H9 (cell line): ENCODE data around the gene IGFL2. TPM values are rescaled to one million over a fixed set of nuclear protein-coding genes. Genes with fewer than 3 reads are reported as not detected.

Experiments
- DNase-seq: peaks from one replicate; pipeline ENCODE4 v3.0.0-alpha.2; 2017
- H2AFZ ChIP-seq: one replicate; pipeline ENCODE4 v1.6.1; 2013; ENCODE audit warnings: mild to moderate bottlenecking, low read length, control low read depth, moderate library complexity
- H2AK5ac ChIP-seq: 2 replicates; pipeline ENCODE4 v1.6.1; 2013; ENCODE audit warnings: low read length, control low read depth, mixed read lengths; ENCODE audit not compliant: insufficient read length
- H2BK120ac ChIP-seq: one replicate; pipeline ENCODE4 v1.6.1; 2013; ENCODE audit warnings: low read depth, mild to moderate bottlenecking, low read length, control low read depth, inconsistent platforms; ENCODE audit not compliant: poor library complexity, severe bottlenecking
- H2BK12ac ChIP-seq: 2 replicates; pipeline ENCODE4 v1.6.1; 2013; ENCODE audit warnings: low read length, control low read depth, mixed read lengths, low read depth; ENCODE audit not compliant: insufficient read length
- H2BK15ac ChIP-seq: 2 replicates; pipeline ENCODE4 v1.6.1; 2013; ENCODE audit warnings: low read depth, low read length, control low read depth
- H2BK20ac ChIP-seq: one replicate; pipeline ENCODE4 v1.6.1; 2013; ENCODE audit warnings: low read depth, mild to moderate bottlenecking, low read length, control low read depth, inconsistent platforms; ENCODE audit not compliant: poor library complexity, severe bottlenecking
- H2BK5ac ChIP-seq: 2 replicates; pipeline ENCODE4 v1.6.1; 2013; ENCODE audit warnings: low read length, control low read depth, mixed read lengths; ENCODE audit not compliant: insufficient read length
- H3K14ac ChIP-seq: 2 replicates; pipeline ENCODE4 v1.6.1; 2013; ENCODE audit warnings: low read length, control low read depth; ENCODE audit not compliant: insufficient read depth
- H3K18ac ChIP-seq: 2 replicates; pipeline ENCODE4 v1.6.1; 2013; ENCODE audit warnings: low read depth, mild to moderate bottlenecking, mixed read lengths, low read length, control low read depth; ENCODE audit not compliant: insufficient read length
- H3K23ac ChIP-seq: 2 replicates; pipeline ENCODE4 v1.6.1; 2013; ENCODE audit warnings: low read length, control low read depth, mixed read lengths, low read depth; ENCODE audit not compliant: insufficient read length
- H3K23me2 ChIP-seq: 2 replicates; pipeline ENCODE4 v1.6.1; 2013; ENCODE audit warnings: low read depth, mild to moderate bottlenecking, mixed read lengths, low read length, control low read depth; ENCODE audit not compliant: insufficient read length, poor library complexity, severe bottlenecking
- H3K27ac ChIP-seq: 2 replicates; pipeline ENCODE4 v1.5.1; 2013; ENCODE audit warnings: low read length, control low read depth, mixed read lengths, low read depth; ENCODE audit not compliant: insufficient read length
- H3K27me3 ChIP-seq: 2 replicates; pipeline ENCODE4 v1.6.1; 2013; ENCODE audit warnings: low read length, control low read depth, inconsistent platforms; ENCODE audit not compliant: insufficient read depth
- H3K4ac ChIP-seq: 2 replicates; pipeline ENCODE4 v1.6.1; 2013; ENCODE audit warnings: low read depth, mild to moderate bottlenecking, control low read depth, inconsistent platforms, low read length, moderate library complexity
- H3K4me1 ChIP-seq: 2 replicates; pipeline ENCODE4 v1.6.1; 2013; ENCODE audit warnings: low read length, control low read depth, inconsistent platforms; ENCODE audit not compliant: insufficient read depth
- H3K4me2 ChIP-seq: 2 replicates; pipeline ENCODE4 v1.6.1; 2013; ENCODE audit warnings: low read length, control low read depth, mixed read lengths; ENCODE audit not compliant: insufficient read length, insufficient read depth
- H3K56ac ChIP-seq: 2 replicates; pipeline ENCODE4 v1.6.1; 2013; ENCODE audit warnings: low read depth, mild to moderate bottlenecking, mixed read lengths, low read length, control low read depth; ENCODE audit not compliant: insufficient read length
- H3K79me1 ChIP-seq: 2 replicates; pipeline ENCODE4 v1.6.1; 2013; ENCODE audit warnings: low read depth, mild to moderate bottlenecking, moderate library complexity, low read length, control low read depth, inconsistent platforms; ENCODE audit not compliant: insufficient read depth, poor library complexity, severe bottlenecking
- H3K79me2 ChIP-seq: 2 replicates; pipeline ENCODE4 v1.6.1; 2013; ENCODE audit warnings: low read length, control low read depth, inconsistent platforms; ENCODE audit not compliant: insufficient read depth
- H3K9ac ChIP-seq: 2 replicates; pipeline ENCODE4 v1.6.1; 2013; ENCODE audit warnings: low read length, control low read depth, mixed read lengths; ENCODE audit not compliant: insufficient read length; ENCODE audit errors: extremely low read depth
- H3K9me3 ChIP-seq: one replicate; pipeline ENCODE4 v1.6.1; 2013; ENCODE audit warnings: low read depth, low read length, inconsistent platforms; ENCODE audit not compliant: control insufficient read depth
- H3T11ph ChIP-seq: one replicate; pipeline ENCODE4 v1.6.1; 2013; ENCODE audit warnings: mild to moderate bottlenecking, low read length, control low read depth, inconsistent platforms
- H4K20me1 ChIP-seq: one replicate; pipeline ENCODE4 v1.6.1; 2013; ENCODE audit not compliant: control insufficient read depth, insufficient read length, insufficient read depth
- H4K5ac ChIP-seq: 2 replicates; pipeline ENCODE4 v1.6.1; 2013; ENCODE audit warnings: low read depth, mild to moderate bottlenecking, mixed read lengths, low read length, control low read depth; ENCODE audit not compliant: insufficient read length
- H4K8ac ChIP-seq: replicated peaks from 2 replicates; pipeline ENCODE4 v1.6.1; 2013; ENCODE audit warnings: low read length, control low read depth, mixed read lengths, low read depth; ENCODE audit not compliant: insufficient read length
- H4K91ac ChIP-seq: 2 replicates; pipeline ENCODE4 v1.6.1; 2013; ENCODE audit warnings: low read depth, mild to moderate bottlenecking, moderate library complexity, mixed read lengths, low read length, control low read depth; ENCODE audit not compliant: insufficient read length
- H3K27ac Mint-ChIP-seq, 3 experiments: 2 replicates in 2 of 3; 3 replicates in 1 of 3; pipeline ENCODE4 v1.8.0; 2020 to 2021; ENCODE audit warnings: mixed read lengths in 3 of 3, mild to moderate bottlenecking in 1 of 3, moderate library complexity in 1 of 3
- H3K27me3 Mint-ChIP-seq: 2 replicates; pipeline ENCODE4 v1.8.0; 2021; ENCODE audit warnings: low read depth, mild to moderate bottlenecking, moderate library complexity, mixed read lengths
- H3K36me3 Mint-ChIP-seq, 3 experiments: 2 replicates in 2 of 3; 3 replicates in 1 of 3; pipeline ENCODE4 v1.8.0; 2020 to 2021; ENCODE audit warnings: low read depth in 3 of 3, mixed read lengths in 3 of 3; ENCODE audit not compliant: insufficient read depth in 1 of 3
- H3K4me1 Mint-ChIP-seq, 2 experiments: 2 replicates each; pipeline ENCODE4 v1.8.0; 2020; ENCODE audit warnings: mixed read lengths in 2 of 2
- H3K4me3 Mint-ChIP-seq, 2 experiments: 2 replicates in 1 of 2; 3 replicates in 1 of 2; pipeline ENCODE4 v1.8.0; 2020 to 2021; ENCODE audit warnings: mild to moderate bottlenecking in 2 of 2, mixed read lengths in 2 of 2, moderate library complexity in 1 of 2
- H3K9me3 Mint-ChIP-seq, 2 experiments: 2 replicates in 1 of 2; 3 replicates in 1 of 2; pipeline ENCODE4 v1.8.0; 2020; ENCODE audit warnings: mild to moderate bottlenecking in 2 of 2, mixed read lengths in 2 of 2, moderate library complexity in 1 of 2
- CTCF ChIP-seq: fragments of 200-600 bp; sonication (generic); conservative IDR thresholded peaks from 3 replicates; pipeline ENCODE4 v1.8.0; 2021; ENCODE audit warnings: antibody characterized with exemption, mild to moderate bottlenecking
- WGBS: extraction: QIAGEN DNeasy Blood & Tissue Kit; methylation state at CpG from one replicate; pipeline ENCODE4 v1.1.7; 2013; ENCODE audit warnings: missing lambda C conversion rate, low lambda C conversion rate, mixed read lengths; ENCODE audit not compliant: insufficient read length; ENCODE audit errors: extremely low coverage; 5-methylcytosine and 5-hydroxymethylcytosine counted together
- total RNA-seq: library from RNA; stranded (reverse); gene quantifications from 2 replicates; pipeline ENCODE4 v1.2.1, GENCODE V29; 2021

IGFL2 gene
- total RNA-seq, 1 experiment from 2014 or later = not detected

GRCh38 chr19:46209051-46209450 lies 61.0 kb downstream of the IGFL2 start:
- Mint-ChIP-seq H3K9me3 (peaks cover 0 to 5% of the 10 kb centered on the region in 2 experiments; a peak in 1 of 5 replicates), H3K4me3 (no peak overlapping the region), H3K27ac (no peak overlapping the region), H3K36me3 (no peaks in the 10 kb centered on the region), H3K27me3 (peaks cover 13% of the 10 kb centered on the region), H3K4me1 (peaks cover 21 to 35% of the 10 kb centered on the region in 2 experiments)
- no peak overlapping the region for H3T11ph ChIP-seq
- H4K5ac ChIP-seq = no peak overlapping the region
- H3K18ac ChIP-seq = no peak overlapping the region
- H2AK5ac ChIP-seq = no peak overlapping the region
- TF ChIP-seq CTCF = no peak
- no peak overlapping the region for H3K4ac ChIP-seq
- no peak overlapping the region for H3K23ac ChIP-seq
- no peak overlapping the region for H2BK5ac ChIP-seq
- no peaks in the 10 kb centered on the region for H3K9me3 ChIP-seq
- no peak overlapping the region for H2BK15ac ChIP-seq
- no peaks in the 10 kb centered on the region for H3K79me1 ChIP-seq
- peaks cover 6% of the 10 kb centered on the region for H3K4me1 ChIP-seq
- H4K20me1 ChIP-seq = no peaks in the 10 kb centered on the region
- H4K91ac ChIP-seq = no peak overlapping the region
- H2AFZ ChIP-seq = no peak overlapping the region
- H3K27ac ChIP-seq = no peak overlapping the region
- H3K27me3 ChIP-seq = no peaks in the 10 kb centered on the region
- no peak overlapping the region for H2BK20ac ChIP-seq
- no peak overlapping the region for H2BK120ac ChIP-seq
- no peaks in the 10 kb centered on the region for H3K23me2 ChIP-seq
- no CpG with 5 or more reads among the region's 3 CpGs for WGBS
- no peak overlapping the region for H3K56ac ChIP-seq
- no peak for DNase-seq
- no peaks in the 10 kb centered on the region for H3K79me2 ChIP-seq
- no peak overlapping the region for H3K4me2 ChIP-seq
- H2BK12ac ChIP-seq = no peak overlapping the region
- no peak overlapping the region for H3K9ac ChIP-seq
- no peak overlapping the region for H4K8ac ChIP-seq
- H3K14ac ChIP-seq = no peak overlapping the region
